K562 (cell line): ENCODE results near the gene NCMAP. TPM values are rescaled to one million over a fixed set of nuclear protein-coding genes. Genes with fewer than 3 reads are reported as not detected.

Source experiments
- ATAC-seq: fragments of 200-7000 bp; cut with Tn5 transposase; 3 replicates; pipeline ENCODE4 v1.9.1; 2020; ENCODE audit warnings: moderate library complexity
- BruUV-seq: library from RNA; stranded (reverse); fragments of 400-500 nt; replicated peaks from 2 replicates; lab custom pipeline; 2021; lab: Mats Ljungman, UMichigan
- CTCF ChIA-PET: fragments of 300-600 bp; formaldehyde crosslinking; extraction: SDS; loops from one replicate; lab custom pipeline; 2021; ENCODE audit warnings: low intra/inter-chr PET ratio; lab: Yijun Ruan, JAX
- POLR2A ChIA-PET: fragments of 300-600, 350-650 bp; sonication (Branson Sonifier 250); formaldehyde crosslinking; extraction: SDS; loops from one replicate; lab custom pipeline; 2021; ENCODE audit warnings: antibody characterized with exemption, inconsistent platforms; lab: Yijun Ruan, JAX
- DNase-seq, 4 experiments: peaks; one replicate each; pipeline versions ENCODE4 v3.0.0 to v3.0.0-alpha.2; 2011 to 2018; ENCODE audit warnings: low spot score in 3 of 4, mixed read lengths in 3 of 4; ENCODE audit errors: extremely low read depth in 1 of 4
- FAIRE-seq: peaks from 2 replicates; lab custom pipeline; 2011; peaks lifted over from hg19 to GRCh38; lab: Jason Lieb, UNC
- H2AFZ ChIP-seq: 2 replicates; pipeline ENCODE4 v1.6.0; 2011; ENCODE audit warnings: low read depth, low read length, control low read depth, inconsistent platforms
- H3K27ac ChIP-seq: fragments of 200-600 bp; 3 replicates; pipeline ENCODE4 v1.8.0; 2011; ENCODE audit warnings: low read depth, mild to moderate bottlenecking, control low read depth, inconsistent platforms, low read length, moderate library complexity, mixed read lengths; ENCODE audit errors: extremely low read depth
- H3K27me3 ChIP-seq, 2 experiments: fragments of 300-600 bp in 1 of 2; 2 replicates in 1 of 2; 3 replicates in 1 of 2; pipeline versions ENCODE4 v1.6.0 to v1.8.0; 2011; ENCODE audit warnings: inconsistent platforms in 2 of 2, low read length in 2 of 2, mild to moderate bottlenecking in 1 of 2, mixed read lengths in 1 of 2, moderate library complexity in 1 of 2; ENCODE audit not compliant: control insufficient read depth in 2 of 2, insufficient read depth in 2 of 2
- H3K36me3 ChIP-seq: fragments of 300-600 bp; 3 replicates; pipeline ENCODE4 v1.8.0; 2011; ENCODE audit warnings: mild to moderate bottlenecking, low read length, inconsistent platforms; ENCODE audit not compliant: control insufficient read depth, insufficient read depth
- H3K4me1 ChIP-seq, 2 experiments: fragments of 200-600 bp in 1 of 2; replicated peaks in 1 of 2; 2 replicates in 1 of 2; 3 replicates in 1 of 2; pipeline versions ENCODE4 v1.5.1 to v1.8.0; 2011; ENCODE audit warnings: inconsistent platforms in 2 of 2, low read length in 2 of 2, mild to moderate bottlenecking in 1 of 2, mixed read lengths in 1 of 2, moderate library complexity in 1 of 2; ENCODE audit not compliant: control insufficient read depth in 2 of 2, insufficient read depth in 2 of 2
- H3K4me2 ChIP-seq: 2 replicates; pipeline ENCODE4 v1.6.1; 2011; ENCODE audit warnings: low read length, control low read depth, inconsistent platforms, mixed read lengths; ENCODE audit not compliant: insufficient read depth
- H3K4me3 ChIP-seq: fragments of 200-600 bp; sonication (generic), shearing (Covaris generic); 2 replicates; pipeline ENCODE4 v1.5.1; 2016; ENCODE audit warnings: control low read depth, inconsistent platforms
- H3K79me2 ChIP-seq: fragments of 200-600 bp; 3 replicates; pipeline ENCODE4 v1.8.0; 2011; ENCODE audit warnings: low read length, inconsistent platforms; ENCODE audit not compliant: control insufficient read depth, insufficient read depth
- H3K9ac ChIP-seq, 2 experiments: 2 replicates each; pipeline versions ENCODE4 v1.6.0 to v1.6.1; 2011; ENCODE audit warnings: low read depth in 2 of 2, low read length in 2 of 2, control low read depth in 1 of 2, inconsistent platforms in 1 of 2, mild to moderate bottlenecking in 1 of 2, mixed read lengths in 1 of 2; ENCODE audit not compliant: insufficient read depth in 1 of 2
- H3K9me1 ChIP-seq: one replicate; pipeline ENCODE4 v1.6.0; 2011; ENCODE audit warnings: inconsistent platforms, mild to moderate bottlenecking, low read length, moderate library complexity; ENCODE audit not compliant: control insufficient read depth, insufficient read depth
- H3K9me3 ChIP-seq: replicated peaks from 2 replicates; pipeline ENCODE4 v1.5.1; 2011; ENCODE audit warnings: low read depth, low read length, inconsistent platforms; ENCODE audit not compliant: control insufficient read depth, insufficient read depth
- H4K20me1 ChIP-seq: replicated peaks from 2 replicates; pipeline ENCODE4 v1.6.1; 2011; ENCODE audit warnings: low read length, inconsistent platforms, mixed read lengths; ENCODE audit not compliant: control insufficient read depth, insufficient read depth
- GTF2B ChIP-seq: IDR thresholded peaks from 2 replicates; pipeline ENCODE4 v1.6.1; 2011; ENCODE audit not compliant: insufficient read length; ENCODE audit errors: extremely low read depth
- RBBP5 ChIP-seq: fragments of 200-600 bp; sonication (generic); IDR thresholded peaks from 2 replicates; pipeline ENCODE4 v1.6.1; 2012; ENCODE audit warnings: borderline replicate concordance, mild to moderate bottlenecking, low read length, control low read depth, inconsistent platforms; ENCODE audit not compliant: insufficient read depth, poor library complexity, severe bottlenecking
- YBX1 ChIP-seq: fragments of 450-650 bp; IDR thresholded peaks from 2 replicates; pipeline ENCODE4 v1.7.1; 2016; ENCODE audit warnings: mild to moderate bottlenecking
- WGBS: fragments of 100-300 bp; shearing (Covaris generic); methylation state at CpG from one replicate; pipeline ENCODE4 v1.1.6; 2016; ENCODE audit warnings: low coverage, mixed read lengths; ENCODE audit not compliant: insufficient coverage; ENCODE audit errors: missing lambda C conversion rate; 5-methylcytosine and 5-hydroxymethylcytosine counted together
- in situ Hi-C: fragments of 300-500 bp; cut with MboI; formaldehyde crosslinking; loops from 4 replicates; pipeline ENCODE4 v1.15.0; 2018; ENCODE audit warnings: inconsistent platforms, mixed read lengths
- intact Hi-C: fragments of 100-400 bp; cut with micrococcal nuclease; formaldehyde crosslinking; loops from 2 replicates; pipeline ENCODE4 v1.14.2; 2022
- polyA plus RNA-seq, 8 experiments: library from polyadenylated mRNA; depleted of rRNA in 4 of 8; stranded (reverse) in 5 of 8; unstranded in 3 of 8; fragments of >200 nt; fragmentation: Nextera tagmentation in 2 of 8; fragmentation: Illumina TruSeq in 1 of 8; extraction: Ambion mirVana in 2 of 8; extraction: Trizol in 1 of 8; gene quantifications; 2 replicates each; pipeline versions ENCODE4 v1.2.1 to v1.2.3, GENCODE V29; 2011 to 2014; ENCODE audit warnings: inconsistent platforms in 1 of 8, missing spikeins in 1 of 8
- total RNA-seq, 7 experiments: library from RNA; depleted of rRNA in 6 of 7; stranded (reverse); fragments of >200 nt in 6 of 7; fragmentation: Illumina TruSeq in 2 of 7; extraction: Trizol in 2 of 7; gene quantifications; 2 replicates each; pipeline versions ENCODE4 v1.2.1 to v1.2.3, GENCODE V29; 2011 to 2021; ENCODE audit warnings: low replicate concordance in 1 of 7
- TF ChIP-seq, protein P1 (sequence below): fragments of 250-450 bp; sonication (Bioruptor Pico); IDR thresholded peaks from 2 replicates; pipeline ENCODE4 v1.5.0; 2022; ENCODE audit warnings: mild to moderate bottlenecking

Gene NCMAP
- total and polyA plus RNA-seq, 9 of the 15 experiments (the other 6 are each of a cell fraction or from before 2014, with no cell fraction given): 0.03 TPM; not detected in 8

DNA sequence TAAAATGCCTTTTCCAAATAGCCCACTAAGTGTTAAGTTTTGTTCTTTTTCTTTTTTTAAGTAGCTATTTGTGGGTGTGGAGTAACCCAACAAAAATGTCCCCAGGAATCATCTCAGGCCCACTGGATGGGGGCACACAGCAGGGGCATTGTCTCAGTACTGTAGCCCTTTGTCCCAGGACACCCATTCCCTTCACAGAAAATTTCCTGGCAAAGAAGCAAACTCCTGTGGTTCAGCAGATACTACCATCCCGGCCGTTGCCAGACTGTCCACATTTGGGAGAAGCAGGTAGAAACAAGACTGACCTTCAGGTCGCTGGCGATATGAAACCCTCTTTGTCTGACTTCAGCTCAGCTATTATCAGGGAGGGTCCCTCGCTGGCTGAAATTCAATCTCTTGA lies 63.5 kb downstream of the NCMAP start:
- Histone ChIP-seq H2AFZ (no peak overlapping the region), H3K27me3 (peaks cover 29 to 52% of the 10 kb centered on the region in 2 experiments), H3K36me3 (no peaks in the 10 kb centered on the region), H3K9me1 (no peaks in the 10 kb centered on the region), H3K9me3 (no peaks in the 10 kb centered on the region), H3K27ac (no peak overlapping the region), H3K4me3 (no peak overlapping the region), H3K79me2 (no peaks in the 10 kb centered on the region), H4K20me1 (no peaks in the 10 kb centered on the region), H3K4me2 (no peak overlapping the region), H3K9ac (no peak overlapping the region), H3K4me1 (no peaks in the 10 kb centered on the region)
- DNase-seq (no peak), FAIRE-seq (no peak), ATAC-seq (no peak)
- CTCF ChIA-PET: no interaction called here
- 1% methylated on average over 5 of the region's 5 CpGs for WGBS
- in situ Hi-C loops: no loop called here
- BruUV-seq: no TSS peak
- TF ChIP-seq RBBP5 (no peak), YBX1 (no peak), GTF2B (no peak)
- TF ChIP-seq, protein P1, sequence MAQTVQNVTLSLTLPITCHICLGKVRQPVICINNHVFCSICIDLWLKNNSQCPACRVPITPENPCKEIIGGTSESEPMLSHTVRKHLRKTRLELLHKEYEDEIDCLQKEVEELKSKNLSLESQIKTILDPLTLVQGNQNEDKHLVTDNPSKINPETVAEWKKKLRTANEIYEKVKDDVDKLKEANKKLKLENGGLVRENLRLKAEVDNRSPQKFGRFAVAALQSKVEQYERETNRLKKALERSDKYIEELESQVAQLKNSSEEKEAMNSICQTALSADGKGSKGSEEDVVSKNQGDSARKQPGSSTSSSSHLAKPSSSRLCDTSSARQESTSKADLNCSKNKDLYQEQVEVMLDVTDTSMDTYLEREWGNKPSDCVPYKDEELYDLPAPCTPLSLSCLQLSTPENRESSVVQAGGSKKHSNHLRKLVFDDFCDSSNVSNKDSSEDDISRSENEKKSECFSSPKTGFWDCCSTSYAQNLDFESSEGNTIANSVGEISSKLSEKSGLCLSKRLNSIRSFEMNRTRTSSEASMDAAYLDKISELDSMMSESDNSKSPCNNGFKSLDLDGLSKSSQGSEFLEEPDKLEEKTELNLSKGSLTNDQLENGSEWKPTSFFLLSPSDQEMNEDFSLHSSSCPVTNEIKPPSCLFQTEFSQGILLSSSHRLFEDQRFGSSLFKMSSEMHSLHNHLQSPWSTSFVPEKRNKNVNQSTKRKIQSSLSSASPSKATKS: no peak
- intact Hi-C loops: no loop called here
- POLR2A ChIA-PET: interaction anchor here (1.0 kb wide), 1 partner anchor 9 kb away, joined by 3 read pairs; no protein-coding TSS in a partner anchor
